GM23338 (cell line): ENCODE results near the gene BCO1. TPM values are rescaled to one million over a fixed set of nuclear protein-coding genes. Genes with fewer than 3 reads are reported as not detected.

Experiments used
- ATAC-seq: fragments of 200-7000 bp; cut with Tn5 transposase; 3 replicates; pipeline ENCODE4 v1.9.1; 2020
- DNase-seq: peaks from one replicate; pipeline ENCODE4 v3.0.0-alpha.2; 2015; ENCODE audit warnings: low spot score
- H2AFZ ChIP-seq: fragments of 200-600 bp; sonication (generic); 2 replicates; pipeline ENCODE4 v1.8.0; 2016; ENCODE audit warnings: antibody characterized with exemption, mild to moderate bottlenecking, moderate library complexity
- H3F3A ChIP-seq: fragments of 200-600 bp; sonication (generic); replicated peaks from 2 replicates; pipeline ENCODE4 v1.8.0; 2017; ENCODE audit warnings: antibody characterized with exemption, mixed run types, low read depth
- H3K27ac ChIP-seq: fragments of 200-600 bp; sonication (generic); 2 replicates; pipeline ENCODE4 v1.6.1; 2016; ENCODE audit warnings: low read depth
- H3K27me3 ChIP-seq: fragments of 200-600 bp; sonication (generic); 2 replicates; pipeline ENCODE4 v1.8.0; 2016; ENCODE audit warnings: mild to moderate bottlenecking, mixed run types, moderate library complexity; ENCODE audit not compliant: insufficient read depth
- H3K36me3 ChIP-seq: fragments of 200-600 bp; sonication (generic); 2 replicates; pipeline ENCODE4 v1.8.0; 2016; ENCODE audit warnings: mild to moderate bottlenecking; ENCODE audit not compliant: insufficient read depth
- H3K4me1 ChIP-seq: fragments of 200-600 bp; sonication (generic); 2 replicates; pipeline ENCODE4 v1.8.0; 2016; ENCODE audit warnings: mild to moderate bottlenecking, moderate library complexity; ENCODE audit not compliant: insufficient read depth
- H3K4me2 ChIP-seq: fragments of 200-600 bp; sonication (generic); 2 replicates; pipeline ENCODE4 v1.7.1; 2017; ENCODE audit warnings: mixed run types
- H3K4me3 ChIP-seq: fragments of 200-600 bp; sonication (generic); 2 replicates; pipeline ENCODE4 v1.6.1; 2016; ENCODE audit warnings: mixed run types
- H3K79me2 ChIP-seq: fragments of 200-600 bp; sonication (generic); replicated peaks from 2 replicates; pipeline ENCODE4 v1.8.0; 2017; ENCODE audit warnings: mild to moderate bottlenecking; ENCODE audit not compliant: insufficient read depth
- H3K9me2 ChIP-seq: fragments of 200-600 bp; sonication (generic); 2 replicates; pipeline ENCODE4 v1.8.0; 2017; ENCODE audit not compliant: insufficient read depth
- H4K20me1 ChIP-seq: fragments of 200-600 bp; sonication (generic); replicated peaks from 2 replicates; pipeline ENCODE4 v1.8.0; 2017; ENCODE audit warnings: mild to moderate bottlenecking; ENCODE audit not compliant: insufficient read depth
- H3K27ac Mint-ChIP-seq: 2 replicates; pipeline ENCODE4 v1.8.0; 2020; ENCODE audit warnings: inconsistent platforms, mild to moderate bottlenecking, moderate library complexity, mixed read lengths
- H3K27me3 Mint-ChIP-seq: 3 replicates; pipeline ENCODE4 v1.8.0; 2022; ENCODE audit warnings: low read depth, mild to moderate bottlenecking, moderate library complexity, mixed read lengths, inconsistent platforms; ENCODE audit not compliant: insufficient read depth, poor library complexity
- H3K36me3 Mint-ChIP-seq: 3 replicates; pipeline ENCODE4 v1.8.0; 2021; ENCODE audit warnings: low read depth, mild to moderate bottlenecking, inconsistent platforms, moderate library complexity, mixed read lengths
- H3K4me1 Mint-ChIP-seq: 3 replicates; pipeline ENCODE4 v1.8.0; 2020; ENCODE audit warnings: mild to moderate bottlenecking, inconsistent platforms, mixed read lengths
- H3K4me3 Mint-ChIP-seq: 3 replicates; pipeline ENCODE4 v1.8.0; 2021; ENCODE audit warnings: moderate library complexity, mild to moderate bottlenecking, inconsistent platforms, mixed read lengths
- H3K9me3 Mint-ChIP-seq: 3 replicates; pipeline ENCODE4 v1.8.0; 2020; ENCODE audit warnings: moderate library complexity, mild to moderate bottlenecking, inconsistent platforms, mixed read lengths
- CREB1 ChIP-seq: fragments of 250-450 bp; sonication (Bioruptor Pico); IDR thresholded peaks from 2 replicates; pipeline ENCODE4 v1.5.0; 2020; ENCODE audit warnings: low read depth, mild to moderate bottlenecking, moderate library complexity
- EZH2 ChIP-seq: fragments of 200-600 bp; sonication (generic); IDR thresholded peaks from one replicate; pipeline ENCODE4 v1.8.0; 2017; ENCODE audit warnings: antibody characterized with exemption, mild to moderate bottlenecking, low read depth; ENCODE audit not compliant: unreplicated experiment
- EZH2phosphoT487 ChIP-seq: fragments of 200-600 bp; sonication (generic); IDR thresholded peaks from one replicate; pipeline ENCODE4 v1.8.1; 2018; ENCODE audit warnings: antibody characterized with exemption; ENCODE audit not compliant: unreplicated experiment
- JUNB ChIP-seq: IDR thresholded peaks from one replicate; pipeline ENCODE4 v1.6.1; 2016; ENCODE audit warnings: antibody characterized with exemption; ENCODE audit not compliant: unreplicated experiment
- NANOG ChIP-seq: IDR thresholded peaks from 2 replicates; pipeline ENCODE4 v1.6.1; 2016; ENCODE audit warnings: antibody characterized with exemption, borderline replicate concordance
- POLR2AphosphoS5 ChIP-seq: IDR thresholded peaks from 2 replicates; pipeline ENCODE4 v1.6.1; 2016; ENCODE audit warnings: antibody characterized with exemption, low read depth
- STAT1 ChIP-seq: IDR thresholded peaks from one replicate; pipeline ENCODE4 v1.6.1; 2016; ENCODE audit warnings: antibody characterized with exemption; ENCODE audit not compliant: unreplicated experiment
- ZNF114 ChIP-seq: fragments of 250-450 bp; sonication (Bioruptor Pico); IDR thresholded peaks from 2 replicates; pipeline ENCODE4 v1.5.0; 2020; ENCODE audit warnings: mild to moderate bottlenecking, moderate library complexity
- ZNF331 ChIP-seq: fragments of 250-450 bp; sonication (Bioruptor Pico); IDR thresholded peaks from 2 replicates; pipeline ENCODE4 v1.5.0; 2020; ENCODE audit warnings: low read depth, mild to moderate bottlenecking, moderate library complexity
- polyA plus RNA-seq: library from polyadenylated mRNA; unstranded; fragments of >200 nt; fragmentation: Nextera tagmentation; extraction: Ambion mirVana; gene quantifications from 2 replicates; pipeline ENCODE4 v1.2.1, GENCODE V29; 2016
- total RNA-seq: library from RNA; depleted of rRNA; stranded (reverse); fragments of >200 nt; shearing (Covaris generic); gene quantifications from 2 replicates; pipeline ENCODE4 v1.2.3, GENCODE V29; 2014
- TF ChIP-seq, protein P1 (sequence below), 2 experiments: fragments of 200-600 bp in 1 of 2; sonication (generic) in 1 of 2; conservative IDR thresholded peaks; 2 replicates each; pipeline versions ENCODE4 v1.5.1 to v1.6.1; 2016 to 2017; ENCODE audit warnings: antibody characterized with exemption in 2 of 2, low read depth in 2 of 2, mild to moderate bottlenecking in 2 of 2, moderate library complexity in 1 of 2
- TF ChIP-seq, protein P2 (sequence below): fragments of 250-450 bp; sonication (Bioruptor Pico); IDR thresholded peaks from 2 replicates; pipeline ENCODE4 v1.5.0; 2020; ENCODE audit warnings: mild to moderate bottlenecking, moderate library complexity
- TF ChIP-seq, protein P3 (sequence below): IDR thresholded peaks from one replicate; pipeline ENCODE4 v1.6.1; 2018; ENCODE audit warnings: antibody characterized with exemption; ENCODE audit not compliant: unreplicated experiment
- TF ChIP-seq, protein P4 (sequence below): IDR thresholded peaks from 2 replicates; pipeline ENCODE4 v1.6.1; 2016; ENCODE audit warnings: antibody characterized with exemption

The BCO1 gene
- total and polyA plus RNA-seq, 2 experiments from 2014 or later = 0.28 TPM; not detected in 1

DNA sequence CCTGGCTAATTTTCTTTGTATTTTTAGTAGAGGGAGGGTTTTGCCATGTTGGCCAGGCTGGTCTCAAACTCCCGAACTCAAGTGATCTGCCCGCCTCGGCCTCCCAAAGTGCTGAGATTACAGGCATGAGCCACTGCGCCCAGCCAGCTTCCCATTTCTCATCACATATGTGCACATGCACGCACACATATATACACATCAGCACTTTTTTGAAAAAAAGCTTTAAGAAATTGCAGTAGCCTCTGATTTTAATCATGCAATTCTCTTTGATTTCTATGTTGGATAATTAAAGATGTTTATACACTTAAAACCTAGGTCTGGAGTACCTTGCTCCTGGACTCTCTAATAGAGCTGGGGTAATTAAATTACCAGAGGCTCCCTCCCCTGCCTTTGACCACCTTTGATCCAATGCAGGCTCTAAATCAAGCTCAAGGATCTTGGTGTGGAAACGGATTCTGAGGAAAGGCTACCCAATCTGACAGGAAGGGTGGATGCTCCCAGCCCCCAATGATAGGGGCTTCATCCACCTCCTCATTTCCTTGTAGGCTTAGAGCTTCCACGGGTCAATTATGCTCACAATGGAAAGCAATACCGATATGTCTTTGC lies 46.6 kb downstream of the BCO1 start:
- H3K27me3 ChIP-seq = no peaks in the 10 kb centered on the region
- Mint-ChIP-seq H3K27me3 (no peaks in the 10 kb centered on the region), H3K4me3 (no peak overlapping the region), H3K27ac (no peak overlapping the region), H3K4me1 (no peaks in the 10 kb centered on the region; the same call in 2 of the 3 replicates), H3K9me3 (no peaks in the 10 kb centered on the region), H3K36me3 (no peaks in the 10 kb centered on the region)
- no peak for DNase-seq
- ATAC-seq = no peak
- no peaks in the 10 kb centered on the region for H3K79me2 ChIP-seq
- peaks cover 4% of the 10 kb centered on the region; the same call in 1 of the 2 replicates for H3K9me2 ChIP-seq
- H3K4me1 ChIP-seq = no peaks in the 10 kb centered on the region
- H4K20me1 ChIP-seq = no peaks in the 10 kb centered on the region
- no peaks in the 10 kb centered on the region for H3K36me3 ChIP-seq
- no peak overlapping the region for H3K27ac ChIP-seq
- H3F3A ChIP-seq = no peaks in the 10 kb centered on the region
- peak overlapping the region; percentile 66; the same call in 1 of the 2 replicates for H2AFZ ChIP-seq
- H3K4me3 ChIP-seq = no peak overlapping the region
- H3K4me2 ChIP-seq = no peak overlapping the region
- TF ChIP-seq ZNF331 (CRISPR knock-in tag) (no peak), NANOG (no peak), STAT1 (no peak), CREB1 (CRISPR knock-in tag) (no peak), EZH2 (no peak), ZNF114 (CRISPR knock-in tag) (no peak), EZH2phosphoT487 (no peak), JUNB (no peak), POLR2AphosphoS5 (no peak)
- TF ChIP-seq, protein P1, sequence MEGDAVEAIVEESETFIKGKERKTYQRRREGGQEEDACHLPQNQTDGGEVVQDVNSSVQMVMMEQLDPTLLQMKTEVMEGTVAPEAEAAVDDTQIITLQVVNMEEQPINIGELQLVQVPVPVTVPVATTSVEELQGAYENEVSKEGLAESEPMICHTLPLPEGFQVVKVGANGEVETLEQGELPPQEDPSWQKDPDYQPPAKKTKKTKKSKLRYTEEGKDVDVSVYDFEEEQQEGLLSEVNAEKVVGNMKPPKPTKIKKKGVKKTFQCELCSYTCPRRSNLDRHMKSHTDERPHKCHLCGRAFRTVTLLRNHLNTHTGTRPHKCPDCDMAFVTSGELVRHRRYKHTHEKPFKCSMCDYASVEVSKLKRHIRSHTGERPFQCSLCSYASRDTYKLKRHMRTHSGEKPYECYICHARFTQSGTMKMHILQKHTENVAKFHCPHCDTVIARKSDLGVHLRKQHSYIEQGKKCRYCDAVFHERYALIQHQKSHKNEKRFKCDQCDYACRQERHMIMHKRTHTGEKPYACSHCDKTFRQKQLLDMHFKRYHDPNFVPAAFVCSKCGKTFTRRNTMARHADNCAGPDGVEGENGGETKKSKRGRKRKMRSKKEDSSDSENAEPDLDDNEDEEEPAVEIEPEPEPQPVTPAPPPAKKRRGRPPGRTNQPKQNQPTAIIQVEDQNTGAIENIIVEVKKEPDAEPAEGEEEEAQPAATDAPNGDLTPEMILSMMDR (conservative IDR thresholded peaks at IDR 0.05; ENCODE audit: low read depth in 2 of 2) = no peak
- TF ChIP-seq, protein P2, sequence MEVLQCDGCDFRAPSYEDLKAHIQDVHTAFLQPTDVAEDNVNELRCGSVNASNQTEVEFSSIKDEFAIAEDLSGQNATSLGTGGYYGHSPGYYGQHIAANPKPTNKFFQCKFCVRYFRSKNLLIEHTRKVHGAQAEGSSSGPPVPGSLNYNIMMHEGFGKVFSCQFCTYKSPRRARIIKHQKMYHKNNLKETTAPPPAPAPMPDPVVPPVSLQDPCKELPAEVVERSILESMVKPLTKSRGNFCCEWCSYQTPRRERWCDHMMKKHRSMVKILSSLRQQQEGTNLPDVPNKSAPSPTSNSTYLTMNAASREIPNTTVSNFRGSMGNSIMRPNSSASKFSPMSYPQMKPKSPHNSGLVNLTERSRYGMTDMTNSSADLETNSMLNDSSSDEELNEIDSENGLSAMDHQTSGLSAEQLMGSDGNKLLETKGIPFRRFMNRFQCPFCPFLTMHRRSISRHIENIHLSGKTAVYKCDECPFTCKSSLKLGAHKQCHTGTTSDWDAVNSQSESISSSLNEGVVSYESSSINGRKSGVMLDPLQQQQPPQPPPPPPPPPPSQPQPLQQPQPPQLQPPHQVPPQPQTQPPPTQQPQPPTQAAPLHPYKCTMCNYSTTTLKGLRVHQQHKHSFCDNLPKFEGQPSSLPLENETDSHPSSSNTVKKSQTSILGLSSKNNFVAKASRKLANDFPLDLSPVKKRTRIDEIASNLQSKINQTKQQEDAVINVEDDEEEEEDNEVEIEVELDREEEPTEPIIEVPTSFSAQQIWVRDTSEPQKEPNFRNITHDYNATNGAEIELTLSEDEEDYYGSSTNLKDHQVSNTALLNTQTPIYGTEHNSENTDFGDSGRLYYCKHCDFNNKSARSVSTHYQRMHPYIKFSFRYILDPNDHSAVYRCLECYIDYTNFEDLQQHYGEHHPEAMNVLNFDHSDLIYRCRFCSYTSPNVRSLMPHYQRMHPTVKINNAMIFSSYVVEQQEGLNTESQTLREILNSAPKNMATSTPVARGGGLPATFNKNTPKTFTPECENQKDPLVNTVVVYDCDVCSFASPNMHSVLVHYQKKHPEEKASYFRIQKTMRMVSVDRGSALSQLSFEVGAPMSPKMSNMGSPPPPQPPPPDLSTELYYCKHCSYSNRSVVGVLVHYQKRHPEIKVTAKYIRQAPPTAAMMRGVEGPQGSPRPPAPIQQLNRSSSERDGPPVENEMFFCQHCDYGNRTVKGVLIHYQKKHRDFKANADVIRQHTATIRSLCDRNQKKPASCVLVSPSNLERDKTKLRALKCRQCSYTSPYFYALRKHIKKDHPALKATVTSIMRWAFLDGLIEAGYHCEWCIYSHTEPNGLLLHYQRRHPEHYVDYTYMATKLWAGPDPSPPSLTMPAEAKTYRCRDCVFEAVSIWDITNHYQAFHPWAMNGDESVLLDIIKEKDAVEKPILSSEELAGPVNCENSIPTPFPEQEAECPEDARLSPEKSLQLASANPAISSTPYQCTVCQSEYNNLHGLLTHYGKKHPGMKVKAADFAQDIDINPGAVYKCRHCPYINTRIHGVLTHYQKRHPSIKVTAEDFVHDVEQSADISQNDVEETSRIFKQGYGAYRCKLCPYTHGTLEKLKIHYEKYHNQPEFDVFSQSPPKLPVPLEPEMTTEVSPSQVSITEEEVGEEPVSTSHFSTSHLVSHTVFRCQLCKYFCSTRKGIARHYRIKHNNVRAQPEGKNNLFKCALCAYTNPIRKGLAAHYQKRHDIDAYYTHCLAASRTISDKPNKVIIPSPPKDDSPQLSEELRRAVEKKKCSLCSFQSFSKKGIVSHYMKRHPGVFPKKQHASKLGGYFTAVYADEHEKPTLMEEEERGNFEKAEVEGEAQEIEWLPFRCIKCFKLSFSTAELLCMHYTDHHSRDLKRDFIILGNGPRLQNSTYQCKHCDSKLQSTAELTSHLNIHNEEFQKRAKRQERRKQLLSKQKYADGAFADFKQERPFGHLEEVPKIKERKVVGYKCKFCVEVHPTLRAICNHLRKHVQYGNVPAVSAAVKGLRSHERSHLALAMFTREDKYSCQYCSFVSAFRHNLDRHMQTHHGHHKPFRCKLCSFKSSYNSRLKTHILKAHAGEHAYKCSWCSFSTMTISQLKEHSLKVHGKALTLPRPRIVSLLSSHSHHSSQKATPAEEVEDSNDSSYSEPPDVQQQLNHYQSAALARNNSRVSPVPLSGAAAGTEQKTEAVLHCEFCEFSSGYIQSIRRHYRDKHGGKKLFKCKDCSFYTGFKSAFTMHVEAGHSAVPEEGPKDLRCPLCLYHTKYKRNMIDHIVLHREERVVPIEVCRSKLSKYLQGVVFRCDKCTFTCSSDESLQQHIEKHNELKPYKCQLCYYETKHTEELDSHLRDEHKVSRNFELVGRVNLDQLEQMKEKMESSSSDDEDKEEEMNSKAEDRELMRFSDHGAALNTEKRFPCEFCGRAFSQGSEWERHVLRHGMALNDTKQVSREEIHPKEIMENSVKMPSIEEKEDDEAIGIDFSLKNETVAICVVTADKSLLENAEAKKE (CRISPR knock-in tag) = no peak
- TF ChIP-seq, protein P3, sequence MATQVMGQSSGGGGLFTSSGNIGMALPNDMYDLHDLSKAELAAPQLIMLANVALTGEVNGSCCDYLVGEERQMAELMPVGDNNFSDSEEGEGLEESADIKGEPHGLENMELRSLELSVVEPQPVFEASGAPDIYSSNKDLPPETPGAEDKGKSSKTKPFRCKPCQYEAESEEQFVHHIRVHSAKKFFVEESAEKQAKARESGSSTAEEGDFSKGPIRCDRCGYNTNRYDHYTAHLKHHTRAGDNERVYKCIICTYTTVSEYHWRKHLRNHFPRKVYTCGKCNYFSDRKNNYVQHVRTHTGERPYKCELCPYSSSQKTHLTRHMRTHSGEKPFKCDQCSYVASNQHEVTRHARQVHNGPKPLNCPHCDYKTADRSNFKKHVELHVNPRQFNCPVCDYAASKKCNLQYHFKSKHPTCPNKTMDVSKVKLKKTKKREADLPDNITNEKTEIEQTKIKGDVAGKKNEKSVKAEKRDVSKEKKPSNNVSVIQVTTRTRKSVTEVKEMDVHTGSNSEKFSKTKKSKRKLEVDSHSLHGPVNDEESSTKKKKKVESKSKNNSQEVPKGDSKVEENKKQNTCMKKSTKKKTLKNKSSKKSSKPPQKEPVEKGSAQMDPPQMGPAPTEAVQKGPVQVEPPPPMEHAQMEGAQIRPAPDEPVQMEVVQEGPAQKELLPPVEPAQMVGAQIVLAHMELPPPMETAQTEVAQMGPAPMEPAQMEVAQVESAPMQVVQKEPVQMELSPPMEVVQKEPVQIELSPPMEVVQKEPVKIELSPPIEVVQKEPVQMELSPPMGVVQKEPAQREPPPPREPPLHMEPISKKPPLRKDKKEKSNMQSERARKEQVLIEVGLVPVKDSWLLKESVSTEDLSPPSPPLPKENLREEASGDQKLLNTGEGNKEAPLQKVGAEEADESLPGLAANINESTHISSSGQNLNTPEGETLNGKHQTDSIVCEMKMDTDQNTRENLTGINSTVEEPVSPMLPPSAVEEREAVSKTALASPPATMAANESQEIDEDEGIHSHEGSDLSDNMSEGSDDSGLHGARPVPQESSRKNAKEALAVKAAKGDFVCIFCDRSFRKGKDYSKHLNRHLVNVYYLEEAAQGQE = no peak
- TF ChIP-seq, protein P4, sequence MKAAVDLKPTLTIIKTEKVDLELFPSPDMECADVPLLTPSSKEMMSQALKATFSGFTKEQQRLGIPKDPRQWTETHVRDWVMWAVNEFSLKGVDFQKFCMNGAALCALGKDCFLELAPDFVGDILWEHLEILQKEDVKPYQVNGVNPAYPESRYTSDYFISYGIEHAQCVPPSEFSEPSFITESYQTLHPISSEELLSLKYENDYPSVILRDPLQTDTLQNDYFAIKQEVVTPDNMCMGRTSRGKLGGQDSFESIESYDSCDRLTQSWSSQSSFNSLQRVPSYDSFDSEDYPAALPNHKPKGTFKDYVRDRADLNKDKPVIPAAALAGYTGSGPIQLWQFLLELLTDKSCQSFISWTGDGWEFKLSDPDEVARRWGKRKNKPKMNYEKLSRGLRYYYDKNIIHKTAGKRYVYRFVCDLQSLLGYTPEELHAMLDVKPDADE = no peak
